ENCODE data around the gene ARHGEF5. TPM values are rescaled to one million over a fixed set of nuclear protein-coding genes. Genes with fewer than 3 reads are reported as not detected.
"Not testable (repeated sequence)": the region's sequence is repeated elsewhere in the genome, so short reads cannot be mapped to it uniquely, and the experiment has no call there.

Gene ARHGEF5
- total and polyA plus RNA-seq, 4 donors, result 2.5 to 14.5 (median 9.1) TPM

GRCh38 chr7:144403649-144404061 is 48.5 kb downstream of the ARHGEF5 start, which contains the start of gene NOBOX:
Gene NOBOX (minus strand): TSS chr7:144403693.
- Histone ChIP-seq H3K4me1 (ENCODE audit: control insufficient read depth in 1 of 2, insufficient read depth in 2 of 2, low read length in 2 of 2) (no peaks in the 10 kb centered on the region), H3K27ac (ENCODE audit: low read depth in 1 of 2, low read length in 2 of 2) (no peak within 1 kb of the TSS), H3K9me3 (ENCODE audit: control insufficient read depth, low read length) (no peaks in the 10 kb centered on the region), H3K36me3 (ENCODE audit: control insufficient read depth in 1 of 2, insufficient read depth in 2 of 2, low read length in 1 of 2) (no peaks in the 10 kb centered on the region), H3K27me3 (ENCODE audit: control insufficient read depth in 1 of 2, insufficient read depth in 2 of 2, low read length in 1 of 2) (no peaks in the 10 kb centered on the region), H3K4me3 (ENCODE audit: low read length in 2 of 2) (no peak within 1 kb of the TSS)
- DNase-seq (no peak), ATAC-seq (ENCODE audit: low FRiP score) (no peak)
- 94 to 96% methylated on average over 29 to 39 of the region's 39 CpGs for WGBS, 2 donors
- intact Hi-C loops (cut with DNase I), result no loop called here

- H3K4me1 ChIP-seq (ENCODE audit: control insufficient read depth in 1 of 2, insufficient read depth in 2 of 2, low read length in 2 of 2), result no peaks in the 10 kb centered on the region
- H3K27ac ChIP-seq (ENCODE audit: low read depth in 1 of 2, low read length in 2 of 2), result no peak overlapping the region
- WGBS, 2 donors, result 87 to 90% methylated on average over 4 of the region's 4 CpGs
- DNase-seq (no peak), ATAC-seq (ENCODE audit: low FRiP score) (no peak)
- no peaks in the 10 kb centered on the region for H3K9me3 ChIP-seq (ENCODE audit: control insufficient read depth, low read length)
- no peaks in the 10 kb centered on the region for H3K36me3 ChIP-seq (ENCODE audit: control insufficient read depth in 1 of 2, insufficient read depth in 2 of 2, low read length in 1 of 2)
- no peak overlapping the region for H3K4me3 ChIP-seq (ENCODE audit: low read length in 2 of 2)
- H3K27me3 ChIP-seq (ENCODE audit: control insufficient read depth in 1 of 2, insufficient read depth in 2 of 2, low read length in 1 of 2), result no peaks in the 10 kb centered on the region
- intact Hi-C loops (cut with DNase I), result no loop called here
Measured at GRCh38 chr7:144404946-144405345, 49.7 kb downstream of the ARHGEF5 start.

- WGBS, 2 donors, result 58 to 62% methylated on average over 12 of the region's 12 CpGs
- intact Hi-C loops (cut with DNase I), result no loop called here
- no peak for DNase-seq
Measured at GRCh38 chr7:144407266-144407931, 52.2 kb downstream of the ARHGEF5 start.

GRCh38 chr7:144408121-144408520 is 52.9 kb downstream of the ARHGEF5 start:
- Histone ChIP-seq H3K27ac (ENCODE audit: low read depth in 1 of 2, low read length in 2 of 2) (no peak overlapping the region), H3K36me3 (ENCODE audit: control insufficient read depth in 1 of 2, insufficient read depth in 2 of 2, low read length in 1 of 2) (no peaks in the 10 kb centered on the region), H3K9me3 (ENCODE audit: control insufficient read depth, low read length) (no peaks in the 10 kb centered on the region), H3K4me3 (ENCODE audit: low read length in 2 of 2) (no peak overlapping the region), H3K4me1 (ENCODE audit: control insufficient read depth in 1 of 2, insufficient read depth in 2 of 2, low read length in 2 of 2) (no peaks in the 10 kb centered on the region), H3K27me3 (ENCODE audit: control insufficient read depth in 1 of 2, insufficient read depth in 2 of 2, low read length in 1 of 2) (peaks cover 0 to 3% of the 10 kb centered on the region in 2 donors)
- DNase-seq (no peak), ATAC-seq (ENCODE audit: low FRiP score) (no peak)
- 64 to 73% methylated on average over 3 of the region's 3 CpGs for WGBS, 2 donors
- intact Hi-C loops (cut with DNase I), result no loop called here

More at GRCh38 chr7:144407266-144407931, 52.2 kb downstream of the ARHGEF5 start:
- peaks cover 0 to 3% of the 10 kb centered on the region in 2 donors for H3K27me3 ChIP-seq (ENCODE audit: control insufficient read depth in 1 of 2, insufficient read depth in 2 of 2, low read length in 1 of 2)
- H3K27ac ChIP-seq (ENCODE audit: low read depth in 1 of 2, low read length in 2 of 2), result no peak overlapping the region
- ATAC-seq (ENCODE audit: low FRiP score), result no peak
- no peak overlapping the region for H3K4me3 ChIP-seq (ENCODE audit: low read length in 2 of 2)
- H3K36me3 ChIP-seq (ENCODE audit: control insufficient read depth in 1 of 2, insufficient read depth in 2 of 2, low read length in 1 of 2), result no peaks in the 10 kb centered on the region
- H3K4me1 ChIP-seq (ENCODE audit: control insufficient read depth in 1 of 2, insufficient read depth in 2 of 2, low read length in 2 of 2), result no peaks in the 10 kb centered on the region
- no peaks in the 10 kb centered on the region for H3K9me3 ChIP-seq (ENCODE audit: control insufficient read depth, low read length)

GRCh38 chr7:144410441-144410840 is 55.2 kb downstream of the ARHGEF5 start:
- no peak overlapping the region for H3K4me3 ChIP-seq (ENCODE audit: low read length in 2 of 2)
- 29 to 49% methylated on average over 4 of the region's 4 CpGs for WGBS, 2 donors
- H3K27ac ChIP-seq (ENCODE audit: low read depth in 1 of 2, low read length in 2 of 2), result no peak overlapping the region
- intact Hi-C loops (cut with DNase I), result no loop called here
- H3K27me3 ChIP-seq (ENCODE audit: control insufficient read depth in 1 of 2, insufficient read depth in 2 of 2, low read length in 1 of 2), result peaks cover 0 to 3% of the 10 kb centered on the region in 2 donors
- DNase-seq (no peak), ATAC-seq (ENCODE audit: low FRiP score) (no peak)
- H3K4me1 ChIP-seq (ENCODE audit: control insufficient read depth in 1 of 2, insufficient read depth in 2 of 2, low read length in 2 of 2), result no peaks in the 10 kb centered on the region
- no peaks in the 10 kb centered on the region for H3K36me3 ChIP-seq (ENCODE audit: control insufficient read depth in 1 of 2, insufficient read depth in 2 of 2, low read length in 1 of 2)
- H3K9me3 ChIP-seq (ENCODE audit: control insufficient read depth, low read length), result no peaks in the 10 kb centered on the region

GRCh38 chr7:144414815-144415214 is 59.6 kb downstream of the ARHGEF5 start:
- 59 to 89% methylated on average over 3 of the region's 3 CpGs for WGBS, 2 donors
- Histone ChIP-seq H3K4me1 (ENCODE audit: control insufficient read depth in 1 of 2, insufficient read depth in 2 of 2, low read length in 2 of 2) (no peaks in the 10 kb centered on the region), H3K9me3 (ENCODE audit: control insufficient read depth, low read length) (peaks cover 2% of the 10 kb centered on the region), H3K36me3 (ENCODE audit: control insufficient read depth in 1 of 2, insufficient read depth in 2 of 2, low read length in 1 of 2) (no peaks in the 10 kb centered on the region), H3K4me3 (ENCODE audit: low read length in 2 of 2) (no peak overlapping the region), H3K27ac (ENCODE audit: low read depth in 1 of 2, low read length in 2 of 2) (no peak overlapping the region), H3K27me3 (ENCODE audit: control insufficient read depth in 1 of 2, insufficient read depth in 2 of 2, low read length in 1 of 2) (peaks cover 0 to 3% of the 10 kb centered on the region in 2 donors)
- ATAC-seq (ENCODE audit: low FRiP score), result no peak
- no peak for DNase-seq
- intact Hi-C loops (cut with DNase I), result no loop called here

- Histone ChIP-seq H3K9me3 (ENCODE audit: control insufficient read depth, low read length) (peaks cover 2% of the 10 kb centered on the region), H3K4me1 (ENCODE audit: control insufficient read depth in 1 of 2, insufficient read depth in 2 of 2, low read length in 2 of 2) (no peaks in the 10 kb centered on the region), H3K27ac (ENCODE audit: low read depth in 1 of 2, low read length in 2 of 2) (no peak overlapping the region), H3K36me3 (ENCODE audit: control insufficient read depth in 1 of 2, insufficient read depth in 2 of 2, low read length in 1 of 2) (no peaks in the 10 kb centered on the region), H3K27me3 (ENCODE audit: control insufficient read depth in 1 of 2, insufficient read depth in 2 of 2, low read length in 1 of 2) (no peaks in the 10 kb centered on the region), H3K4me3 (ENCODE audit: low read length in 2 of 2) (no peak overlapping the region)
- DNase-seq (no peak), ATAC-seq (ENCODE audit: low FRiP score) (no peak)
- intact Hi-C loops (cut with DNase I), result no loop called here
Measured at GRCh38 chr7:144415858-144416257, 60.7 kb downstream of the ARHGEF5 start.

GRCh38 chr7:144416341-144416740 is 61.1 kb downstream of the ARHGEF5 start:
- Histone ChIP-seq H3K27me3 (ENCODE audit: control insufficient read depth in 1 of 2, insufficient read depth in 2 of 2, low read length in 1 of 2) (no peaks in the 10 kb centered on the region), H3K4me3 (ENCODE audit: low read length in 2 of 2) (no peak overlapping the region), H3K9me3 (ENCODE audit: control insufficient read depth, low read length) (peaks cover 2% of the 10 kb centered on the region), H3K27ac (ENCODE audit: low read depth in 1 of 2, low read length in 2 of 2) (no peak overlapping the region), H3K4me1 (ENCODE audit: control insufficient read depth in 1 of 2, insufficient read depth in 2 of 2, low read length in 2 of 2) (no peaks in the 10 kb centered on the region), H3K36me3 (ENCODE audit: control insufficient read depth in 1 of 2, insufficient read depth in 2 of 2, low read length in 1 of 2) (no peaks in the 10 kb centered on the region)
- intact Hi-C loops (cut with DNase I), result no loop called here
- no peak for ATAC-seq (ENCODE audit: low FRiP score)
- DNase-seq, result no peak

GRCh38 chr7:144418931-144419330 is 63.7 kb downstream of the ARHGEF5 start:
- H3K9me3 ChIP-seq (ENCODE audit: control insufficient read depth, low read length); DNase-seq; H3K27me3 ChIP-seq (ENCODE audit: control insufficient read depth in 1 of 2, insufficient read depth in 2 of 2, low read length in 1 of 2); H3K36me3 ChIP-seq (ENCODE audit: control insufficient read depth in 1 of 2, insufficient read depth in 2 of 2, low read length in 1 of 2); H3K4me1 ChIP-seq (ENCODE audit: control insufficient read depth in 1 of 2, insufficient read depth in 2 of 2, low read length in 2 of 2); intact Hi-C loops (cut with DNase I); ATAC-seq (ENCODE audit: low FRiP score); H3K27ac ChIP-seq (ENCODE audit: low read depth in 1 of 2, low read length in 2 of 2); H3K4me3 ChIP-seq (ENCODE audit: low read length in 2 of 2): not testable (repeated sequence)
- WGBS, 2 donors, result 89 to 93% methylated on average over 4 of the region's 4 CpGs
